HG02870 (cell line): ENCODE data around the gene ZSCAN31.
"Not testable (repeated sequence)": the region's sequence is repeated elsewhere in the genome, so short reads cannot be mapped to it uniquely, and the experiment has no call there.

Source experiments
- ATAC-seq: cut with Tn5 transposase; IDR thresholded peaks from one replicate; pipeline ENCODE4 v1.9.1; 2021; ENCODE audit warnings: mild to moderate bottlenecking, moderate library complexity; ENCODE audit not compliant: unreplicated experiment

ZSCAN31 gene

DNA sequence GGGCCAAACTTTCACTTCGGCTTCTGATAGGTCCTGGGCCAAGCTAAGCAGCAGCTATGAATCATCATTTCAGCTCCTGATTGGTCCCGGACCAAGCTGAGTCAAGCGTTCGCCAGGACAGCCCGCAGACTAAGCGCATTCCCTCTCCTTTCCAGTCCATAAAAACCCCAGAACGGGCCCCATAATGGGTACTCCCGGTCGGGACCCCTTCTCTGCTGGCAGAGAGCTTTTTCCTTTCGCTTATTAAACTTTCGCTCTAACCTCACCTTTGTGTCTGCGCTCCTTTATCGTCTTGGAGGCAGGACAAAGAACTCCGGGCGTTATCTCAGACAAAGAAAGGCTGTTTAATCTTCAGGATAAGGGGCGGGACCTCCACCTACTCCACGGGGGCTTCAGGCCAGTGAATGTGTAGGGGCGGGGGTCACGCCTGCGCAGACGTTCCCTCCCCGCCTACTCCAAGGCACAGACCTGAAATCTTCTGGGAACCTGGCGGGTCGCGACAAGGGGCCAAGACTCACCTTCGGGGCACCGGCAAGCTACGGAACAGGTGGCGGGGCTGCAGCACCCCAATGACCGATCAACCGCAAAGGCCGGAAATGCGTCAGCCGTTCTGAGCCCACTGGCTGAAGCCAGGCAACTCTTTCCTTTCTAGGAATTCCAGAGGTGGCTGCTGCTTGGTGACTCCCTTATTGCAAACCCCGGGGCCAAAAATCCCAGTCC is at the start of gene ZSCAN31:
ZSCAN31 (minus strand) TSS at position 585 of the 720 bp plus-strand sequence. CDS start 6,465 bp downstream, outside the sequence.
- ATAC-seq, result peak; percentile 92

DNA sequence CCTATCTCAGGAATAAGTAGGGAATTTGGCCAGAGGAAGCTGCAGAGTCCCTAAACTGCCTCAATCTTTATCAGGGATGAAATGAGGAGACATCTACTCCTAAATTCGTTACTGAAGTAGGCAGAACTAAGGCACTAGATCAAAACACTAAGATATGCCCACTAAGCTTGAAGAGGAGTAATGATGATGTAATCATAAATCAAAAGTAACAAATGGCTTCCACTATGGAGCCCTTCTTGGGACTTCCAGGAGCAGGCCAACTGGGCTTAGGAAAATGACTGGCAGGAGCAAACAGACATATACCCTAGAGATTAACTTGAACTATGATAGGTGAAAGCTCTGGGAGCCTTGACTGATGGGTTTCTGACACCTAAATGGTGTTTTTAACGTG is 48.2 kb upstream of the ZSCAN31 start:
- no peak for ATAC-seq

DNA sequence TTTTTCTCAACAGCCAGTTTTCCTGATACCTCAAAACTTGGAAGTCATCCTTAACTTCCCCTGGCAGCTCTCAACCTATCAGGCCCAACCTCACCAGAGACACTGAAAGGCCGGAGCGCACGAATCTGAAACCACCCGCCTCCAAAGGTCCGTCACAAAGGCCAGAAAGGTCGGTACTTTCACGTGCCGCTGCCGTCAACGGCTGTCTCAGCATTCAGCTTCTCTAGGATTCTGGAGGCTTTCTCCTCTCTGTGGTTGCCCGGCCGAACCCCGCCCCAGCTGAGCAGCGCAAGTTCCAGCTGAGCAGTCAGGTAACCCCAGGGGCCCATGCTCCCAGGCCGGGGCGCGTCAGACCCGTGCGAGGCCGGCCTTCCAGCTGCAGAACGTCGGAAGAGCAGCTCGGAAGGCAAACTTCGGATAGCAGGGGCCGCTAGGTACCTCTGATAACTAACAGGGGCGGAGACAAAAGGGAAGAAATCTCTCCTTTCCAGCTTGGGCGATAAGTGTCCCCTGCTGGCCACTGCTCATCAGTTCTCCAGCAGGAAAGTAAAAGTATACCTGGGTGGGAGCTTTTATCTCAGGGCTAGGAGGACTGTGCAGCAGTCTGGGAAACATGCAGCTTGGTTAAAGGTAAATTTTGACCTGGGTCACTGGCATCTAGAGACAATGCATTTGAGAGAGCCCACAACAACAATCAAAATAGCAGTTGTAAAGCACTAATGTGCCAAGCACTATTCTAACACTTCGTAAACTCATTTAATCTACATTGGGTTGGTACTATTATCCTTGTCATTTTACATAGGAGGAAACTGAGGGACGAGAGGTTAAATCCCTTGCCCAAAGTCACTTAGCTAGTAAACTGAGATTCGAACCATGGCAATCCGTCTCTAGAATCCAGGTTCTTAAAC is 47.5 kb upstream of the ZSCAN31 start:
- peak; percentile 97 for ATAC-seq

DNA sequence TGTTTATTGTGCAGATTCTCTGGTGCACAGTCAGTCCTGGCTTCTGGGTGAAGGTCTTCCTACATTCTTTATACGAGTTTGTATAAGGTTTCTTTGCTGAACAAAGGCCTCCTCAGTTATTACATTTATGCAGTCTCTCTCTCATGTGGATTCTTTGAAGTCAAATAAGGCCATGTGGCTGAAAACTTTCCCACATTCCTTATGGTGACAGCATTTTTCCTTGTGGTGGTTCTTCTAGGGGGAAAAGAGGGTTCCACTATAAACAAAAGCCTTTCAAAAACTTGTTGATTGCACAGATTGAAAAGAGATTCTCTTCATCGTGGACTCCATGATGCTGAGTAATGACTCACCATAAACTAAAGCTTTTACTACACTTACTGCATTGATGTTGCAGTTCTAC is 44.4 kb upstream of the ZSCAN31 start:
- no peak for ATAC-seq

DNA sequence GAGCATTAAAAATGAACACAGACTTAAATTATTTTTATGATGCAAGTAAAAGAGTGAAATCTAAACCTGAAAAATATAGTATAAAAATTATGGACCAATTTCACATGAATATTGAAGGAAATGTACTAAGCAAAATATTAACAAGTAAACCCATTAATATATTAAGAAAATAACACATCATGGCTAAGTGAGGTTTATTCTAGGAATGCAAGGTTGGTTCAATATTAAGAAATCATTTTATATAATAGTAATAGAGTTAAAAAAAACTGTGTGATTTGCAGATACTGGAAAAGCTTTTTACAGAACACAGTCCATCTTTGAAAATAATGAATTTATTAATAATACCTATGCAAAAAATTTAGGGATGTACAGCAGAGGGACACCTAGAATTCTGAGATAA is 42.7 kb upstream of the ZSCAN31 start:
- no peak for ATAC-seq

DNA sequence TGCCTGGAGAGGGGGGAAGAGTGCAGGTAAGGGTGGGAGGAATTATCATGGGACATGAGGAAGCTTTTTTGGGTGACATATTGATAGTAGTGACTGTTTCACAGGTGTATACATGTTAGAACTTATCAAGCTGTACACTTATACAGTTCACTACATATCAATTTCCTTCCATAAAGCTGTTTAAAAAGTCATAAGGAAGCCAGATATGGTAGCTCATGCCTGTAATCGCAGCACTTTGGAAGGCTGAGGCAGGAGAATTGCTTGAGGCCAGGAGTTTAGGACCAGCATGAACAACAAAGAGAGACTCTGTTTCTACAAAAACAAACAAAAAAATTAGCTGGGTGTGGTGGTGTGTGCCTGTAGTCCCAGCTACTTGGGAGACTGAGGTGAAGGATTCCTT is 41.9 kb upstream of the ZSCAN31 start:
- no peak for ATAC-seq

DNA sequence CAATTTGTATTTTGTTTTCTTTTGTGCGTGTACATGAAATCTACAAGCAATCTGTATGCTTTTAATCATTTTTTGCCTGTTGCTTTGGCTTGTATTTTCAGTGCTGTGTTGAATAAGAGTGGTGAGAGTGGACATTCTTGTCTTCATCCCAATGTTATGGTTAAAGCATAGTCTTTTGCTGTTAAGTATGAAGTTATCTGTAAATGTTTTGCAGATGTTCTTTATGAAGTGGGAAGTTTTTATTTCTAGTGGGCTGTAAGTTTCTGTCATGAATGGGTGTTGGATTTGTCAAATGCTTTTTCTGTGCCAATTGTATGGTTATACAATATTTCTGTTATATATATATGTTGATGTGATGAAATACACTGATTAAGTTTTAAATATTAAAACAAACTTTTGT is 38.0 kb upstream of the ZSCAN31 start:
- ATAC-seq, result no peak

DNA sequence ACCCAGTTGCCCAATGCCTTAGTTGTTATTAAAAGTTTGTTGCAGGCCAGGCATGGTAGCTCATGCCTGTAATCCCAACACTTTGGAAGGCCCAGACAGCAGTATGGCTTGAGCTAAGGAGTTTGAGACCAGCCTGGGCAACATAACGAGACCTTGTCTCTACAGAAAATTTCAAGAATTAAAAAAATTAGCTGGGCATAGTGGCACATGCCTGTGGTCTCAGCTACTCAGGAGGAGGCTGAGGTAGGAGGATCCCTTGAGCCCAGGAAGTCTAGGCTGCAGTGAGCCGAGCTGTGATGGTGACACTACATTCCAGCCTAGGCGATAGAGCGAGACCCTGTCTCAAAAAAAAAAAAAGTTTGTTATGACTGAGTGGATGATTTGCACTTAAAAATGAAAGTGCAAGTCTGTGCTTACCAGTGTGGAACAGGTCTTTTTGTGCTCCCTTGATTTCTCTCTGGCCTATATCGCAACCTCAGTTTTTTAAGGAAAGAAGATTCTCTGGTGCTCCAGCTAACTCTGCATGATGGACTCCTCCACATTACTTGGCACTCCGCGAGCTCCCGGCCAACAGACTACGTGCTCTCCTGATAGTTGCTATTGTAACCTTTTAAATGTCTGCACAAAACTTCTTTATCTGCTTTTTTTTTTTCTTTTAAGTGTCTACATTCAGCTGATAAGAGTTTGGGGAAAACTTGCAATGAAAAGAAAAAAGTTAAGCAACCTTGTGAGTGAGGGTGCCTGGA is 35.9 kb upstream of the ZSCAN31 start:
- ATAC-seq, result peak; percentile 58

DNA sequence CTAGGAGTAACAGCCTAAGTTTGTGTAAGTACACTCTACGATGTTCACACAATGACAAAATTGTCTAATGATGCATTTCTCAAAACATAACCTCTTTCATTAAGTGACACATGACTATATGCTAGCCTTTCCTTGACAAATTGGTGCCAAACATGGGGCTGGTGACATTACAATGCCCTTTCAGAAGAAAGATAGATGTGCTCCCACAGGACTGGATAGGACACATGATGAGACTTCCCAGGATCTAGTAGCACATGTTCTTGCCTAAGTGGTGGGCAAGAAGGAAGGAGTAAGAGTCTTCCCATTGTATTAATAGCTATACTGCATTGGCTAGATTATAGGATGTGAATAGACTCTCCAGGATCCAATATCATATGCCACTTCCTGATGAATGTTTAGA is 35.3 kb upstream of the ZSCAN31 start:
- no peak for ATAC-seq

DNA sequence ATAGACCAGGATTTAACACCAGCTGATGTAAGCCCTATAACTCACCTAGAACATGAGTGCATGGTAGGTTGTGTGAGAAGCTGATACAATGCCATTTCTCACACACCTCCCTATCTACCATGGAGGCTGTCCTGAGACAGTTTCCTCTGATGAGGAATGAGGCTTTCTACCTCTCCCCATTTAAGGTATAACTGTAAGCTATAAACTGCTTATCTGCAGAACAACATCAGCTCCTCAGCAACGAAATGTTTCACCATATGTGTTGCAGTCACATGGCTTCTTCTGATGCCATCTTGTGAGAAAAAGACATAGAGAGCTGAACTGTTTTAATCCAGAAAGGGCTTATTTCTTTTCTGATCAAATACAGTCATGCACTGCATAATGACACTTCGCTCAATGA is 34.5 kb upstream of the ZSCAN31 start:
- no peak for ATAC-seq

DNA sequence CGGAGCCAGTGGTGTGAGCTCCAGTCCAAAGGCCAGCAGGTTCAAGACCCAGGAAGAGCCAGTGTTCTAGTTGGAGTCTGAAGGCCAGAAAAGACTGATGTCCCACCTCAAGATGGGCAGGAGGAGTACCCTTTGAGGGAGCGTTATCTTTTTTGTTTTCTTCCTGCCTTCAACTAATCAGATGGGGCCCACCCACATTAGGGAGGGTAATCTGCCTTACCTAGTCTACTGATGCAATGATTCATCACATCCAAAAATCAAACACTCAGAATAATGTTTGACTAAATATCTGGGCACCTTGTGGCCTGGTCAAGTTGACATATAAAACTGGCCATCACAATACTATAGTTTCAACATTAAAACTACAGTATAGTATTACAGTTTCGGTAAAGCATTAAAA is 33.5 kb upstream of the ZSCAN31 start:
- no peak for ATAC-seq

DNA sequence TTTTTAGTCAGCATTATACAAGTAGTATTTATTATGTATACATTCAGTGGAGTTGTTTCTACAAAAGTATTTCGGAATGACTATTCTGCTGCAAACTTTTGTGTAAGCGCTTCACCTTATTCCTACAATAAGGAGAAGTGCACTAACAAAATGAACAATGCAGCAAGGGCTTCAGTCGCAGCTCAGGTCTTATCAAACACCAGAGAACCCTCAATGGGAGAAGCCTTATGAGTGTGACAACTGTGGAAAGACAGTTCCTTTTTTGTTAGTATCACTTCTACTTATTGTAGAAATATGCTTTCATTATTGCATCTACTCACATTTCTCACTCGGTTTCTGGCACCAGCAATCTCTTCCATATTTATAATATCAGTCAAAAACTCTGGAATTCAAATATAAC is 32.6 kb upstream of the ZSCAN31 start:
- peak; percentile 79 for ATAC-seq

DNA sequence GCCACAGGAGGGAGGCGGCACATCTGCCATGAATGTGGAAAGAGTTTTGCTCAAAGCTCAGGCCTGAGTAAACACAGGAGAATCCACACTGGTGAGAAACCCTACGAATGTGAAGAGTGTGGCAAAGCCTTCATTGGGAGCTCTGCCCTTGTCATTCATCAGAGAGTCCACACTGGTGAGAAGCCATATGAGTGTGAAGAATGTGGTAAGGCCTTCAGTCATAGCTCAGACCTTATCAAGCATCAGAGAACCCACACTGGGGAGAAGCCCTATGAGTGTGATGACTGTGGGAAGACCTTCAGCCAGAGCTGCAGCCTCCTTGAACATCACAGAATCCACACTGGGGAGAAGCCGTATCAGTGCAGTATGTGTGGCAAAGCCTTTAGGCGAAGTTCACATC is 29.6 kb upstream of the ZSCAN31 start:
- ATAC-seq, result not testable (repeated sequence)

DNA sequence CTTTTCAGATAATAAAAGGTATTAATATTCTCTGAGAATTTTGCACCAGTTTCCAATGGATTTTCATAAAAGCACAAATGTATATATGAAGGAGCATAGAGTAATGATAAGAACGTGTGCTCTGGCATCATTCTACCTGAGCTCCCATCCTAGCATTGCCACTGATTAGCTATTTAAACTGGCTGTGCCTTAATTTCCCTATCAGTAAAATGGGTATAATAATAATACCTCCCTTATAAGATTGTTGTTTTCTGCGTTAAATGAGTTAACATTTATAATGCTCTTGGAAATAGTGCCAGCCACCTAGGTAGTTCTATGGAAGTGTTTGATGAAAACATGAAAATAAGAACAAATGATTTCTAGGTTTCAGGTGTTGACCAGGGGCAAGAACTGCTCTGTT is 25.0 kb upstream of the ZSCAN31 start:
- ATAC-seq, result no peak

DNA sequence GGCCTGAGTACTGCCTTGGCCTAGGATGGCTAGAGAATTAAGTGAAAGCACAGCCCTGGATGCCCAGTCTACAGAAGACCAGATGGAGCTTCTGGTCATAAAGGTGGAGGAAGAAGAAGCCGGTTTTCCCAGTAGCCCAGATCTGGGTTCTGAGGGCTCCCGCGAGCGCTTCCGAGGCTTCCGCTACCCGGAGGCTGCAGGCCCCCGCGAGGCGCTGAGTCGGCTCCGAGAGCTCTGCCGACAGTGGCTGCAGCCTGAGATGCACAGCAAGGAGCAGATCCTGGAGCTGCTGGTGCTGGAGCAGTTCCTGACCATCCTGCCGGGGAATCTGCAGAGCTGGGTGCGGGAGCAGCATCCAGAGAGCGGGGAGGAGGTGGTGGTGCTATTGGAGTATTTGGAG is 23.6 kb upstream of the ZSCAN31 start:
- ATAC-seq, result not testable (repeated sequence)

DNA sequence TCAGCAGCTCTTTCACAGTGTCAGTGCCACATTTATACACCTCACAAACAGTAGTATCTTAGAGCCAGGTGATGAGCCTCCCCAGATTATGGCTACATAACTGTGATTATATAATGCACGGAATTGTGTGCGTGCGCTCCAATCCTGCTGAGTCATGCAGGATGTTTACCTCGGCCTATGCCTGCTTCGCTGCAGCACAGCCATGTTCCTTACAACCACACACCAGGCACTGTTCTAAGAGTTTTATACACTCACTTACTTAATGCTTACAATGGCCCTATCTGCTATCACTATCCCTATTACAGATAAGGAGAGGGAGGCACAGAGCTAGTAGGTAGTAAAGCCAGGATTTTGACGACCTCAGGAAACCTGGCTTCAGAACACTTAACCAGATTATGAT is 21.1 kb upstream of the ZSCAN31 start:
- no peak for ATAC-seq

DNA sequence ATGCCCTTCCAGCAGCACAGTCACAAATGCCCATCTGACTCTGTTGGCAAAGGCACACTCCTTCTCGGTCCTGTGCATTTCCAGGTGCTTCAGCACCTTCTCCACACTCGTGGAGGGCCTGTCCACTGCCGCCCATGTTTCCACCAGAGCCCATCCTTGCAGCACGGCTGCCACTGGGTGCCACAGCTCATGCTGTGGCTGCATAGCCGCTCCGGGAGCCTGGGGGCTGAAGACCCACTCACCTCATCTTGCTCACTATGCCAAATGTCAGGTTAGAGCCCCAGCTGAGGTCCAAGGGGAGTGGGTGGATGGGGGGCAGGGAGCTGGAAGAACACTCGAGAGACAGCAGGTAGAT is 20.7 kb upstream of the ZSCAN31 start:
- ATAC-seq, result no peak

DNA sequence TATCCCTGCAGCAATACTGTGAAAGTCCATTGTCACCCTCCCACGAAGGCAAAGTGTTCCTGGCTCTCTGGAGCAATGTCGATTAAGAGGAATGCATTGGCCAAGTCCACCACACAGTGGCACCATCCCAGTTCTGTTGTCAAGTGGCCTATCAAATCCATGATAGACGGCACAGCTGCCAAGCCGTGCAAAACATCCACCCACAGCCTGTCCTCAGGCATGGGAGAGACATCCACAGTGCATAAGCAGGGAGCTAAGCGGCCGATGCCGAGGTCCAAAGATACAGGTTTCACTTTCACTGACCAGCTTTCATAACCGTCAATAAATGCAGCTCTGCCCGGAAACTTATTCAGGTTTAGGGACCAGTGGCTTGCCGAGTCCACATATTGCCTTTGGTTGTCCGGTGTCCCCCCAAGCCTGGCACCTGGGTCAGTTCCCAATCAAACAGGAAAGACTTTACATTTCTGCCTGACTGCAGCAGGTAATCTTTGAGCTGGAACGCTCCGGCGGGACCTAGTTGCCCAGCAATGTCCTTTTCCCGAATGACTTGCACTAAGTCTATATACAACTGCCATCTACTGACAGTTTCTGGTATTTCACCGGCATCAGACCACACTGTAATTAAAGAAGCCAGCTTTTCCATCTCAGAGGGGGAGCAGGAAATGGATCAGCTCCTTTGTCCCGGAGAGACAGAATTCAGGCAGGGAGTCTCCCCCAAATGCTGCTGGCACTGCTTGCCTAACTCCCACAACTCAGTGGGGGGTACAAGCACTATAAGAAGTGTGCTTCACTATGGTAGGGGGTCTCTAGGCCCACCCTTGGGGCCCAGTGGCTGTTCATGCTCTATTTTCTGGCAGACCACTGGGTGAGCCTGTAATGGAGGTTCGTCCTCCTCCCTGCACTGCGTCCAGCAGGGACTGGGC is 20.1 kb upstream of the ZSCAN31 start:
- ATAC-seq, result peak; percentile 61

DNA sequence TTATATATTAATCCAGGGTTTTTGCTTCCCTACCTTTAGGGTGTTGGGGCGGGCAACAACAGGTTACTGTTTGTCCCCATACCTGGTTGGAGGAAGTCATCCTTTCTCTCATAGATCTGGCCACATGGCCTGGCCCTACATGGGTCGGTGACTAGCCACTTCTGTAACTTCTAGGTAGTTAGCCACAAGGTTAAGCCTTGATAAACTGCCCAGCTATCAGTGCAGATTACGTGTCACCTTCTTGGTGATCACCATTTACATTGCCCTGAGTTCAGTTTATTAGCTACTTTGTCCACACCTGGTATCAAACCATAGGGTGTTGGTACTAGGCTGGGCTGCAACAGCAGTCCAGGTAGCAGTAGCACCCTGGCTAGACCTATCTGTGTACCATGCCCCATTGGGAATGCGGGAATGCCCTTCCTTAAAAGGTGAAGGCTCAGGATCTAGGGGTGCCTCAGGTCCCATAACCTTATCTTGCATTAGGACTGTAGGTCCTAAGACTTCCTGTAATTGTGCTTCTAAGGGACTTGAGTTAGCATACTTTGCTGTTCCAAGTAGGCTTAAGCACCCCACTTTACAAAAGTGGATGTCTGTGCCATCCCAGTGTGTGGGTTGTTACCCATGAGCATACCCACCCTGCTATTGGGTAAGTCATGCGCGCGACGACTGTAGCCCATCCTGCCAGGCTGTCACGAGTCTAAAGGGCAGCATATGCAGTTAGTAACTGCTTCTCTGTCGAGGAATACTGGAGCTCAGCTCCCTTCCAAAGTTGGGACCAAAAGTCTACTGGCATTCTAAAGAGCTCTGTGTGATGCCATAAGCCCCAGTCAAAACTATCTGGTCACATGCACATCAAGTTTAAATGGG is 19.0 kb upstream of the ZSCAN31 start:
- ATAC-seq, result no peak
